A172 (cell line): ENCODE measurements around the gene MRPL41. TPM values are rescaled to one million over a fixed set of nuclear protein-coding genes. Genes with fewer than 3 reads are reported as not detected.
"Not testable (repeated sequence)": the region's sequence is repeated elsewhere in the genome, so short reads cannot be mapped to it uniquely, and the experiment has no call there.

ENCODE experiments used
- DNase-seq: peaks from one replicate; pipeline ENCODE4 v3.0.0-alpha.2; 2015; ENCODE audit warnings: low spot score
- total RNA-seq: library from RNA; depleted of rRNA; stranded (reverse); fragments of >200 nt; shearing (Covaris generic); gene quantifications from 2 replicates; pipeline ENCODE4 v1.2.3, GENCODE V29; 2014; rRNA removed

Gene MRPL41
- total RNA-seq, 1 experiment from 2014 or later: 86.1 TPM

DNA sequence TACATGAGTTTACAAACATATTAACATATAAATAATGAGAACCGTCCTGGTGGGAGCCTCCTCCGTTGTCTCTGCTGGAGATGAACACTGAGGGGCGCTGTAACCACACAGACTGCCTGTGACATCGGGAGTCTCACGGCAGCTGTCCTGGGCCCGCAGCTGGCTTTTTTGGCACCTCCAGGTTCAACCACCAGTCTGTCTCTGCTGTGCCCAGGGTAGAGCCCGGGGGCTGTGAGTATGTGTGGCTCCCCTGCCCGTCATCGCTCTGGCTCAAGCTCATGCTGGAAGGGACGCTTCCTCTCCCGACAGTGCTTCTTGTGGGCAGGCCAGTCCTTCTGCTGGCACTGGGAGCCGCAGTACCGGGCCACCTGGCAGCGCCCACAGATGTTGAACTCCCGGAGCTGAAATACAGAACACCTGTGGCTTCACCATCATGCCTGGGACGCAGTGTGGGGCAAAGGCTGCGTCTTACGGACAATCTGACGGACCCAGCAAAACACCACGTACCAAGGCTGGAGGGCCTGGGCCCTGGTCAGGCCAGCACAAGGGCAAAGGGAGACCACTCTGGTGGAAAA, 30.7 kb downstream of the MRPL41 start:
- no peak for DNase-seq

DNA sequence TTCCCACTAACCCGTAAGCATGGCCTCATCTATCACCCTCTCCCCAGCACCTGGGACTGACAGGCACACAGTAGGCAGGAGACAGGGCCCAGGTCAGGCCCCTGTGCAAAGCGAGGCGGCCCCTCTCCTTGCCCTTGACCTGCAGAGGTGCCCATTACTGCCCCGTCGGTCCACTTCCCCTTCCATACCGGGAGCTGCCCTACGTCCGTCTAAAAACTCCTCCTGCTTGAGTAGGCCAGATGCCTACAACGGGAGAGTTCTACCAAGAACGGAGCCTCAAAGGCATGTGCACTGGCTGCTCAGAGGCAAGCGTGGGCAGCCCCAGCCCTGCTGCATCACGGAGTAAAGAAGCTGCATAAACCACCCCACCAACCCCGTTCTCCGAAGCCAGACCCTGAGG, 31.7 kb downstream of the MRPL41 start:
- no peak for DNase-seq

DNA sequence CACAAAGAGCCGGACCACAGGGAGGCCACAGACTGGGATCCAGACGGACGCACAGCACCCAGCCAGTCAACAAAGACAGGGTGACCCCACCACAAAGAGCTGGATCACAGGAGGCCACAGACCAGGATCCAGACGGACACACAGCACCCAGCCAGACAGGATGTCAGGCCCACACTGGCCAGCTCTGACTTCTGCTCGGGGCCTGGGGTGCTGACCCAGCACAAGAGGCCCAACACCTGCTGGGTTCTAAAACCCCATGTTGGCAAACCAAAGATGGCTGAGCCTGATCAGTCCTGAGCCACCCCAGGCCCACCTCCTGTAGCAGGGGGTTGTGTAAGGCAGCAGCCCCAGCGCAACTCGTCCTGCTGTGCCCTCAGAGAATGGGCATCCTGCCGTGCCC, 32.3 kb downstream of the MRPL41 start:
- DNase-seq: no peak

DNA sequence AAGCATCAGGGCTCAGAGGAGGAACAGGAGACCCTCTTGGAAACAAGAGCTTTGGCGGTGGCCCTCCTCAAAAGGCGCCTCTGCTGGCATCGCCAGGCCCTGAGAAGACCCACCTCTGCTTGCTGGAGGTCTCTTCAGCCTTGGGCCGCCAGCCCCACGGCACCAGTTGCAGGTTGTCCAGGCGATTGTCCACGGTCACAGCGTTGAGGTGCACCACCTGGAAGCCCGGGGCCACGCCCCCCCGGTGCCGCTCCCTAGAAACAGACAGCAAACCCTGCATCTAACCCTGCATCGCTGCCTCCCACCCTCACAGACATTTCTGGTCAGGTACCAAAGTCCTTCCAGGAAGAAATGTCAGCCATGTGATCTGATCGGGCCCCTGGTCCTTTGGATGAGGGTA, 35.2 kb downstream of the MRPL41 start:
- DNase-seq: no peak

DNA sequence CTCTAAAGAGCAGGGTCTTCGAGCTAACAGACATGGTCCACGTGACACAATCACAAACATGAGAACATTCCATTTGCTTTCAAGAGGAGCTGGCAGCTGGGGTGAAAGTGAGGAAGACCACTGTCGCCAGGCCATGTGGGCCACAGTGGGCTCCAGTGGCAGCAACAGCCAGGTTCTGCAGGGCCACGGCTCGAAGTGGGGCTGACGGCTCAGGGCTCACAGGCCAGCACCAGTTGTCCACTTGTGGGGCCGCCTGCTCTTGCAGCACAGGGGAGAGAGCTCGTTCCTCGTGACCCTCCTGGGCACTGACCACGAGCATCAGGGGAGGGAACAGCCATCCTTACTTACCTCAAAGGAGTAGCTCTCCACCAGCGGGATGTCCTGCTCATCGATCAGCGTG, 36.6 kb downstream of the MRPL41 start:
- no peak for DNase-seq

DNA sequence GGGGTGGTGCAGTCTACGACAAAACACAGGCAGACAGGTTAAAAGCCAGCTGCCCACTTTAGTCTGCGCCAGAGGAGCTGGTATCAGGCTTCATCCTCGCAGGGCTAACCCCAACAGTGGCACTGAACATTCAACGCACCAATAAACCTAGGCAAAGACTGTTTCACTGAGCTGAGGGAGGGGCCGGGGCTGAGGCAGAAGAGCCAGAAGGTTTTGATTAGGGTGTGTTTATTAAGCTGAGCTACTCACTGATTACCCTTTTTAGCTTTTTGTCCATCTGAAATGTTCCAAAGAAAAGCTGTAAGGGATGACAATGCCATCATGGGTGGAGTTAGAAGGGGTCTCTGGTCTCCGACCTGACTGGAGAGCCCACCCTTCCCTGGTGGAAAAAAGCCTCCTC, 37.2 kb downstream of the MRPL41 start:
- DNase-seq: no peak

DNA sequence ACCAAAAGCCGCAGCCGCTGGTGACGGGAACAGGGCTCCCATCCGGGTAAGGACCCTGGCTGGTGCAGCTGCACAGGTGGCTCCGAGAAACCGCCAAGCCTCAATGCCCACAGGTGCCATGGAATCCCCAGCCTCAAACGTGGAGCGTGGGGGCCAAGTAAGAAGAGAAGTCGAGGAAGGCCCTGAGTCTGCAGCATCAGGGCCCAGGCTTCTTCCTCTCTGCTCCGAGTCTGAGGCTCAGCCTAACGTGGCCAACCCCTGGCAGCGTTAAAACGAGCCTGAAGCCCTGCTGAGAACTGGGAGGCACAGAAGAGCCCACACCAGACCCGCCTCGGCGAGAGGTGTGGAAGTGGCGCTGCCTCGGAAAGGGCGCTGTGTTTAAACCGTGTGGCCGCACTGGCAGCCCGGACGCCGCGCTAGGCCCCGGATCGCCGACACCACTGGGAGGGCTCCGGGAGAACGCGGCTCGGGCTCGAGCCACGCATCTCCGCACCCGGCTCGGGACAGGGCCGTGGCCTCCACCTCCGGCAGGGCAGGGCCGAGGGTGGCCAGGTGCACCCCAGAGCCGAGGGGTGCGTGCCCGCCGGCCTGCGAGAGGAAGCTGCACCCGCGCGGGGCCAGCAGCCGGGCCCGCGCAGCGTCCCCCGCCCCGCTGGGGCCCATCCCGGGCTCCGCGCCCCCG, 37.9 kb downstream of the MRPL41 start:
- no peak for DNase-seq

DNA sequence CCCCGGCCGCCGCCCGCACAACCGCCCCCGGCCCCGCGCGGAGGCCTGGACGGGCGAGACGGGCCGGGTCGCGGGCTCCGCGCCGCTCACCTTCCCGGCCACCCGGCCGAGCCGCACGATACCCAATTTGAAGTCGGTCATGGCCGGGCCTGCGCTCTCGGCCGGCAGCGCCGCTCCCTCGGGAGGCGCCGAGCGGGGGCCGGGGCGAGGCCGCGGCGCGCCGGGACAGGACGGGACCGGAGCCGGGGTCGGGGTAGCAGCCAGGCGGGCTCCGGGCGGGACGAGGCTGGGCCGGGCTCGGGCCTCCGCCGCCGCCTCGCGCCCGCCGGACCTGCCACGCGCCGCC, 38.4 kb downstream of the MRPL41 start:
- no peak for DNase-seq

DNA sequence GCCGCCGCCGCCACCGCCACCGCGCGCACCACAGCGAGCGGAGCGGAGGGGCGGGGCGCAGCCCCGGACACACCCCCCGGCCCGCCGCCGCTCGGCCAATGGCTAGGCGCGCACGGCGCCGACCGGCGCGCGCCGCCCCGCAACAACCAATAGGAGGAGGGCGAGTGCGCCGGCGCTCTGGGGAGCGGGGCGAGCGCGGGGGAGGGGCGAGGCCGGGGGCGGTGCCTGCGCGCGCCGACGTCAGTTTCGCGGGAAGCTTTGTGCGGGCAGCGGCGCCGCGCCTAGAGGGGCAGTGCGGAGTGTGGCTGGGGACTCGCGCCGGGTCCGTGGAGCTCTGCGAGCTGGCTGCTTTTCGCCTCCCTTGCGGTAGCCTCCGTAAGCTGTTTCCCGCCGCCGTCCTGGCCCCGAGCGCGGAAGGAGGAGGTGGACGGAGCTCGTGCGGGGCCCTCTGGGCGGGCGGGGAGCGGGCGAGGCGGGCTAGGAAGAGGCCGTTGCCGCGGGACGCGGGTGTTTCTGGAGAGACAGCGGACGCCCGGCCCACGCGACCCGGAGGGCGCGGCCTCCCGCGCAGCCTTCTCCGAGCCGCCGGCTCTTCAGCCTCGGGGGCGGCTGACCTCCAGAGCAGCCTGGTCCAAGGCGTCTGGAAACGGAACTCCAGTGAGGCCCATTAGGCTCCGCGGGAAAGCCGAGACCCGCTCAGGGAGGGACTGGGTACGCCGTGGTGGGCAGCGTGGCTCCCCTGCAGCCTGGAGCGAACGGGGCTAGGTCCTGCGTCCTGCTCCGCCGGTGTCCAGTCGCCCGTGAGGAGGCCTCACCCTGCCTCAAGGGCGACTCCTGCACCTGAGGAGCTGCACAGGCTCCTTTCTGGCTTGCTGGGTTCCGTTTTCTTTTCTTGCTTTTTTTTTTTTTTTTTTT, 39.0 kb downstream of the MRPL41 start, which contains the start of gene ZMYND19:
TSS of gene ZMYND19 (minus strand) at position 44 of the 915 bp plus-strand sequence. CDS start 249 bp downstream, outside the sequence.
- peak; percentile 63 for DNase-seq

DNA sequence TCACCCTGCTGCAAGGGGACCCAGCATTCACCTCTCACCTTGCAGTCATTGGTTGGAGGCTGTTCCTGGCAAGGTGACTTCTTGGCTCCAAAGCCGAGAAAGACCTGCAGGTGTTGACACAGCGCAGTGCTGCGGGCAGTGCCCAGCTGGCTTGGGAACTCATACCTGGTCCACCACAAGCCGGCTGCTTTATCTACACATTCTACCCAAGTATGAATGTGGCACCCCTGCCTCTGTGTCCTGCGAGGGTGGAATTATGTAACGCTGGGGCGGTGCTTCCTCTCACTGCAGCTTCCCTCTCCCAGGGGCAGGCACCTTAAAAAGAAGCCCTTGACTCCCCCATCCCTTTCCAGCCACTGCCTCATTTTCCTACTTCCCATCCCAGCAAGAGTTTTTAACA, 41.1 kb downstream of the MRPL41 start:
- DNase-seq: no peak

DNA sequence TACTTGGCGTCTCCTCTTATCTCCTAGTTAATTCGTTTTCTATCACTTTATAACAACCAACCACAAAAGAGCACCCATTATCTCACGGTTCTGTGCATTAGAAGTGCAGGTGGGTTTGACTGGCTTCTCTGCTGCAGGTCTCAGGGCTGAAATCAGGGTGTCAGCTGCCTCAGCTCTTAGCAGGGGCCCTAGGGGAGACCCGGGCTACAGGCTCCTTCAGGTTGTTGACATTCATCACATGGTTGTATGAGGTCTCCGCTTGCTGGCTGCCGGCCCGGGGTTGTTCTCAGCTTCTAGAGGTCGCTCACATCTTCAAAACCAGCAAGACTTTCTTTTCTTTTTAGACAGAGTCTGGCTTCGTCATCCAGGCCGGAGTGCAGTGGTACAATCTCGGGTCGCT, 41.5 kb downstream of the MRPL41 start:
- DNase-seq: no peak

DNA sequence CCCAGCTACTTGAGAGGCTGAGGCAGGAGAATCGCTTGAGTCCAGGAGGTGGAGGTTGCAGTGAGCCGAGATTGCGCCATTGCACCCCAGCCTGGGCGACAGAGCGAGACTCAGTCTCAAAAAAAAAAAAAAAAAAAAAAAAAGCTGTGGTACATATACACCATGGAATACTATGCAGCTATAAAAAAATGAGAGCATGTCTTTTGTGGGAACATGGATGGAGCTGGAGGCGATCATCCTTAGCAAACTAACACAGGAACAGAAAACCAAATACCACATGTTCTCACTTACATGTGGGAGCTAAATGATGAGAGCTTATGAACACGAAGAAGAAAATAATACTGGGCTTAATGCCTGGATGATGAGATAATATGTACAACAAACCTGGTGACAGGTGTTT, 44.9 kb downstream of the MRPL41 start:
- DNase-seq: not testable (repeated sequence)

DNA sequence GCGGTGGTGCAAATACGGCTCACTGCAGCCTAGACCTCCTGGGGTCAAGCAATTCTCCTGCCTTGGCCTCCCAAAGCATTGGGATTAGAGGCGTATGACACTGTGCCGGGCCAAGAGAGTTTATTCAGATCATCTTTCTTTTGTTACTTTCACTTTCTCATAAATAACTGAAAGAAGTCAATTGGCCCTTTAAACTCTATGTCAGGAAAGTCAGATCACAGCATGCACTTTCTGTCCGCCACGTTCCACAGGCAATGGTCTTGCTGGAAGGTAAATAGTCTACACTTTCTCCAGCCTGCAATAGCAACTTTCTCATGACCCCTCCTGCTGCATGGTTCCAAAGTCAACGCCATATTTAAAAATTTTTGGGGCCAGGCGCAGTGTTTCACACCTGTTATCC, 47.3 kb downstream of the MRPL41 start:
- DNase-seq: no peak

Other genes with a start within 250 kb of the MRPL41 start
- 0.40 and 0.43 TPM in 2 replicates for gene NRARP, start 249.6 kb upstream of the MRPL41 start, total RNA-seq
- gene EXD3, start 128.7 kb upstream of the MRPL41 start, total RNA-seq: 3.4 and 9.9 TPM in 2 replicates
- 1.7 and 3.3 TPM in 2 replicates for gene NOXA1, start 128.5 kb upstream of the MRPL41 start, total RNA-seq
- gene ENTPD8, start 110.5 kb upstream of the MRPL41 start, total RNA-seq: 0.83 and 0.98 TPM in 2 replicates
- gene NSMF, start 92.5 kb upstream of the MRPL41 start, total RNA-seq: 45.1 and 46.4 TPM in 2 replicates
- 0.14 and 0.36 TPM in 2 replicates for gene PNPLA7, start 1.5 kb upstream of the MRPL41 start, total RNA-seq
- gene DPH7, start 27.0 kb downstream of the MRPL41 start, total RNA-seq: 47.4 and 56.0 TPM in 2 replicates
- gene ZMYND19, start 38.6 kb downstream of the MRPL41 start, total RNA-seq: 66.5 and 68.8 TPM in 2 replicates
- gene ARRDC1, start 53.8 kb downstream of the MRPL41 start, total RNA-seq: 57.3 and 64.3 TPM in 2 replicates
- 45.3 and 54.7 TPM in 2 replicates for gene EHMT1, start 67.1 kb downstream of the MRPL41 start, total RNA-seq